Astrocyte (in vitro differentiated cells and primary cell): ENCODE measurements around the gene TLE5.

Source experiments
- CTCF ChIP-seq: IDR thresholded peaks from 2 replicates; pipeline ENCODE4 v1.5.1; 2011; ENCODE audit warnings: low read depth, mild to moderate bottlenecking, inconsistent platforms, low read length, moderate library complexity; ENCODE audit not compliant: insufficient read depth
- EZH2 ChIP-seq: IDR thresholded peaks from 2 replicates; pipeline ENCODE4 v1.6.1; 2012; ENCODE audit warnings: mild to moderate bottlenecking, low read length, inconsistent platforms; ENCODE audit not compliant: insufficient read depth

DNA sequence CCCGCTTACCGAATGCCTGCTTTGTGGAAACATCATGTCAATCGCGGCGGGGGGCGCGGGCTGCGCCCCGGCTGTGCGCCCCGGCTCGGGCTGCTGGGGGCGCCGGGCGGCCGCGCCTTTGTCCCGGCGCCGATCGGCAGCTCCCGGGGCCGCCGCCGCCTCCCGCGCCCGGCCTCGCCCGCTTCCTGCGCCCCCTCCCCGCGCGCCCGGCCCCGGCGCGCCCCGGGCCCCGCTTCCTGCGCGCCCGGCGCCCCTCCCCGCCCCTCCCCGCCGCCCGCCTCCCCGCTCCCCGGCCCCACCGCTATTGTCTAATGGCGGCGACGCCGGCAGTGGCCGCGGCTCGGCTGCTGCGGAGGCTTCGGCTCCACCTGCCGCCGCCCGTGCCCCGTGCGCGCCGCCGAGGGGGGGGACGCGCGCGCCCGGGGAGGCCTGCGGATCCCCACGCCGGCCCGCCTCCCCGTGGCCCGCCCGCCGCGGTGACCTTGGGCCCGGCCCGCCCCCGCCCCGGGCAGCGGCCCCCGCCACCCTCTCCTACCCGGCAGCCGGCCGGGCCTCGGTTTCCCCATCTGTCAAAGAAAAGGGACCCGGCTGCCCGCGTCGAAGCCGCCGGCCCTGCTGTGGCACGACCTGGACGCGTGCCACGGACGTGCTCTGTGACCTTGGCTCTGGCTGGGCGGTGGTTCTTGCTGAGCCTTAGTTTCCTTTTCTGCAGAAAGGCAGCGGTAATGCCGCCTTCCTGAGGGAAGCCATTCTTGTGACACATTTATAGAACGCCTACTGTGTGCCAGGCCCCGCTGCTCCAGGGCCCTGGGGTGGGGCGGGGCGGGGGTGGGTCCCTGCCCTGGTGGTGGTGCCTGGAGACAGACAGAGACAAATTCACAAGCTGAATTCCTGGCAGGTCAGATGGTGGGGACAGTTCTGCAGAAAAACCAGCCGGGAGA is at the start of gene TLE5:
- no peak for TF ChIP-seq EZH2
- no peak for TF ChIP-seq CTCF
